HEK293T (cell line): ENCODE results near the gene KIAA1671.

Source experiments
- BHLHE40 ChIP-seq: fragments of 450-650 bp; IDR thresholded peaks from 2 replicates; pipeline ENCODE4 v1.6.1; 2016; ENCODE audit warnings: mild to moderate bottlenecking, moderate library complexity, borderline replicate concordance
- CTBP1 ChIP-seq: fragments of 450-650 bp; IDR thresholded peaks from 2 replicates; pipeline ENCODE4 v1.6.1; 2016; ENCODE audit warnings: borderline replicate concordance
- ELF4 ChIP-seq: fragments of 450-650 bp; IDR thresholded peaks from 2 replicates; pipeline ENCODE4 v1.6.1; 2017; ENCODE audit warnings: antibody characterized with exemption
- FOXA1 ChIP-seq: fragments of 450-650 bp; IDR thresholded peaks from 2 replicates; pipeline ENCODE4 v1.6.1; 2016; ENCODE audit warnings: mild to moderate bottlenecking
- FOXM1 ChIP-seq: fragments of 450-650 bp; IDR thresholded peaks from 2 replicates; pipeline ENCODE4 v1.6.1; 2017; ENCODE audit warnings: mild to moderate bottlenecking, borderline replicate concordance
- LEF1 ChIP-seq: fragments of 450-650 bp; IDR thresholded peaks from 2 replicates; pipeline ENCODE4 v1.6.1; 2017; ENCODE audit warnings: mild to moderate bottlenecking, borderline replicate concordance
- SP1 ChIP-seq: fragments of 450-650 bp; IDR thresholded peaks from 2 replicates; pipeline ENCODE4 v1.6.1; 2017
- TARDBP ChIP-seq: fragments of 450-650 bp; IDR thresholded peaks from 2 replicates; pipeline ENCODE4 v1.6.1; 2016
- ZNF384 ChIP-seq: fragments of 450-650 bp; IDR thresholded peaks from 2 replicates; pipeline ENCODE4 v1.6.1; 2016

GRCh38 chr22:25182131-25183110 lies 229.9 kb downstream of the KIAA1671 start:
- TF ChIP-seq LEF1 (no peak), FOXM1 (no peak), TARDBP (no peak), FOXA1 (no peak), ELF4 (no peak), BHLHE40 (no peak), ZNF384 (no peak), SP1 (no peak), CTBP1 (no peak)
